AG20443 (cell line): Measurements from ENCODE around the gene QPCT.
"Not testable (repeated sequence)": the region's sequence is repeated elsewhere in the genome, so short reads cannot be mapped to it uniquely, and the experiment has no call there.

Experiments
- DNase-seq: peaks from one replicate; pipeline ENCODE4 v3.0.0; 2012; ENCODE audit warnings: low spot score, mixed read lengths

QPCT gene

GRCh38 chr2:37344453-37345361 is at the start of gene QPCT:
Gene QPCT (plus strand): TSS chr2:37344630. CDS start chr2:37344732, 102 bp downstream.
- peak; percentile 78 for DNase-seq

GRCh38 chr2:37294858-37295257 is 49.6 kb upstream of the QPCT start:
- DNase-seq, result not testable (repeated sequence)

- DNase-seq, result no peak
Measured at GRCh38 chr2:37295469-37296073, 48.9 kb upstream of the QPCT start.

GRCh38 chr2:37297632-37298031 is 46.8 kb upstream of the QPCT start:
- no peak for DNase-seq

GRCh38 chr2:37300146-37300545 is 44.3 kb upstream of the QPCT start:
- DNase-seq, result no peak

- DNase-seq, result no peak
Measured at GRCh38 chr2:37300578-37300977, 43.9 kb upstream of the QPCT start.

- DNase-seq, result no peak
Measured at GRCh38 chr2:37301408-37301807, 43.0 kb upstream of the QPCT start.

GRCh38 chr2:37302701-37303252 is 41.7 kb upstream of the QPCT start:
- no peak for DNase-seq

GRCh38 chr2:37306024-37306423 is 38.4 kb upstream of the QPCT start:
- DNase-seq, result no peak

- DNase-seq, result no peak
Measured at GRCh38 chr2:37307500-37307899, 36.9 kb upstream of the QPCT start.

GRCh38 chr2:37315364-37315763 is 29.1 kb upstream of the QPCT start:
- DNase-seq, result no peak

GRCh38 chr2:37316181-37316580 is 28.2 kb upstream of the QPCT start:
- DNase-seq, result no peak

- no peak for DNase-seq
Measured at GRCh38 chr2:37317746-37318145, 26.7 kb upstream of the QPCT start.

- DNase-seq, result no peak
Measured at GRCh38 chr2:37318401-37318800, 26.0 kb upstream of the QPCT start.

GRCh38 chr2:37319754-37320609 is 24.4 kb upstream of the QPCT start:
- DNase-seq, result no peak

GRCh38 chr2:37321029-37321682 is 23.3 kb upstream of the QPCT start:
- DNase-seq, result no peak

GRCh38 chr2:37322368-37322767 is 22.1 kb upstream of the QPCT start:
- peak; percentile 30 for DNase-seq

GRCh38 chr2:37323176-37323780 is 21.2 kb upstream of the QPCT start:
- DNase-seq, result no peak

GRCh38 chr2:37323781-37324535 is 20.5 kb upstream of the QPCT start:
- peak; percentile 19 for DNase-seq

GRCh38 chr2:37324536-37324785 is 20.0 kb upstream of the QPCT start:
- DNase-seq, result no peak
